ENCODE results near the gene SCAI.

- TF ChIP-seq CTCF (IDR thresholded peaks at IDR 0.05; ENCODE audit: insufficient read depth, low read length, poor library complexity, severe bottlenecking) (no peak), EZH2phosphoT487 (conservative IDR thresholded peaks at IDR 0.05; ENCODE audit: low read length) (no peak)
Measured at GRCh38 chr9:124899845-124900244, 243.5 kb downstream of the SCAI start.

All from SU-DHL-6 (cell line).